Daoy (cell line): ENCODE results near the gene NNT. TPM values are rescaled to one million over a fixed set of nuclear protein-coding genes. Genes with fewer than 3 reads are reported as not detected.
"Not testable (repeated sequence)": the region's sequence is repeated elsewhere in the genome, so short reads cannot be mapped to it uniquely, and the experiment has no call there.

Experiments
- DNase-seq: peaks from one replicate; pipeline ENCODE4 v3.0.0-alpha.2; 2015; ENCODE audit warnings: low read depth
- total RNA-seq: library from RNA; depleted of rRNA; stranded (reverse); fragments of >200 nt; shearing (Covaris generic); gene quantifications from 2 replicates; pipeline ENCODE4 v1.2.3, GENCODE V29; 2014

Gene NNT
- total RNA-seq, 1 experiment from 2014 or later: 16.1 TPM

DNA sequence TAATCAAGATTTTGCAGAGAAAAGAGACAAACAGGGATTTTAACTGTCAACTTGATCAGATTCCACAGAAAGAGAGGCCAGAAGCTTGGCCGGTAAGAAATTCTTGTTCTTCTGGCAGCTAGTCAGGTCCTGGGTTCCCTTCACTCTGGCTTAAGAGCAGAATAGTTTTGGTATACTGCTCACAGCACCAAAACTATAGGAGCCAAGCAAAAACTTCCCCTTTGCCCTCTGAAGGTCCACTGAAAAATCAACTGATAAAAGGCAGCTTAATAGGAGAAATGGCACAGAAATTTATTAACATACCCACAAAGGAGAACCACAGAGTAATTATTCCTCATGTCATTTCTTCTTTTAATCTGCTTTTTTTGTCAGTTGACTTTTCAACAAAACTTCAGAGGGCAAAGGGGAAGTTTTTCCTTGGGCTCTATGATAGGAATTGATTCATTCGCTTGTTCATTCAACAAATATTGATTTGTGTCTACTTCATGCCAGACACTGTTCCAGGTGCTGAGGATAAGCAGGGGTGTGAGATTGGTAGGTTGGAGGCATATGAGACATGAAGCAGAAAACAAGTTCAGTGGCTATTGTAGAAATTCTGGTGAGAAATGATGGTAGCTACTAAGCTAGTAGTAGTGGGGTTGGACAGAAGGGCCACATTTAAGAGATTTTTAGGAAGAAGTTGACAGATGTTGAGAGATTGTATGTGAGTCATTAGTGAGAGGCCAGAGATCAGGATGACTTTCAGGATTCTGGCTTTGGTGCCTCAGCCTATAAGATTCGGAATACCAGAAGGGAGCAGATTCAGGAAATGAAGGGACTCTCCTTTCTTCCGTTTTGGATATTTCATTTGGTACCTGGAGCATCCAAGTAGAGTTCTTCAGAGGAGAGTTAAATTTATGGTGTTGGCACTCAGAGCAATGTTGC lies 20.6 kb upstream of the NNT start:
- DNase-seq: no peak

DNA sequence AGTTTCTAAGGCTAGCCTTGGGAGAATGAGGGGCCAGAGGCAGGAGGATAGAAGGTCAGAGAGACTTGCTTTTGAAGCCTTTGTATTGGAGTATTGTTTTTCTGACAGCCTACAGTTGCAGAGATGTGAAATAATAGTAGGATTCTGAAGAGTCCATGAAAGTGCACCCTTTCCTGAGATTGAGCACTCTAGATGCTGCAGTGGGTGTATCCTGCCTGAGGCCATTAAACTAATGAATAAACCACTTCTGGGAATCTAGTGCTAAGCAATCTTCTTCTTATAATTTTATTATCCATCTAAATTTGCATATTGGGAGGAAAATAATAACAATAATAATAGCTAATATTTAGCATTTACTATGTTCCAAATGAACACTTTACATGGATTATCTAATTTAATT lies 19.3 kb upstream of the NNT start:
- DNase-seq: no peak

DNA sequence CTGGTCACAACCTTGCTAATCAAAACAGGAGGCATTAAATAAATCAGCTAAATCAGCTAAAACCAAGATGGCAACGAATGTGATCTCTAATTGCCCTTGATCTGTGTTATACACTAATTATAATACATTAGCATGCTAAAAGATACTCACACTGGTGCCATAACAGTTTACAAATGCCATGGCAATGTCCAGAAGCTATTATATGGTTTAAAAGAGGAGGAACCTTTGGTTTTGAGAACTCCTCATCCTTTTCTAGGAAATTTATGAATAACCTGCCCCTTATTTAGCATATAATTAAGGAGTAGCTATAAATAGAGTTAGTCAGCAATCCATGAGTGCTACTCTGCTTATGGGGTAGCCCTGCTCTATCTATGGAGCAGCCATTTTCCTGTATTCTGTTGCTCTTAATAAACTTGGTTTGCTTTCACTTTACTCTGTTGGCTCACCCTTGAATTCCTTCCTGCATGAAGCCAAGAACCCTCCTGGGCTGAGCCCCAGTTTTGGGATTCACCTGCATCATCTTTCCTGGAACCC lies 18.7 kb upstream of the NNT start:
- no peak for DNase-seq

DNA sequence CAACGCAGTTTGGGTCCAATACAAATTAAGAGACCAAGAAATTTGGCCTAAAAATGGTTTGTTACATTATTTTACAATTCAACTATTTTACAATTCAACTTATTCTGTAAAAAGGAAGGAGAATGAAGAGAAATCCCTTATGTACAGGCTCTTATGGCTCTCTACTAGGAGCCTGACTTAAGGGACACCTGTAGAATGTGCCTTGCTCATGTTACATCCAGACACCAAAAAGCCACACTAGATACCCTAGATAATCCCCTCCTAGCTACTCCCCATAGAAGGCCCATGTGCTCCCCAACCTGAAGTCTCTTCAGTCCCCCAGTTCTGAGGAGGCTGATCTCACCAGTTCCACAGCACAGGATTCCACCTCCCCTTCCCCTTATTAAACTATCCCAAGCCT lies 14.1 kb upstream of the NNT start:
- no peak for DNase-seq

DNA sequence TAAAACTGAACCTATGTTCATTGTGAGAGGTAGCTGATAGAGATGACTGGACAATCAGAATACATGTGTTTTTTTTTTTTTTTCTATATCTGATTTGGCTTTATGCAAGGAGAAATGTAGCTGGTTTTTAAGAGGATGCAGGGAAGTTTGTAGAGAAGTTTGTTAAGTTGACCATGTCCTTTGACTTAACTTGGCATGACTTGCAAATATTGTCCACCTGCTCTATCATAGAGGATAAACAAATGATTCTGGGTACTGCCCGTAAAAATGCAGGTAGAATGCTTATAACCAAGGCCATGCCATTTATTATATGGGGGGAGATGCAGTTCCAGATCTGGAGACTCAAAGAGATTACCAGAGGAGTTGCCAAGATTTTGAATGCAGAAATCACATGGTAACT lies 13.7 kb upstream of the NNT start:
- no peak for DNase-seq

- DNase-seq: no peak
Observed at GRCh38 chr5:43590700-43591099, 12.3 kb upstream of the NNT start.

- DNase-seq: no peak
Observed at GRCh38 chr5:43592363-43592762, 10.6 kb upstream of the NNT start.

- not testable (repeated sequence) for DNase-seq
Observed at GRCh38 chr5:43598927-43599326, 4.1 kb upstream of the NNT start.

DNA sequence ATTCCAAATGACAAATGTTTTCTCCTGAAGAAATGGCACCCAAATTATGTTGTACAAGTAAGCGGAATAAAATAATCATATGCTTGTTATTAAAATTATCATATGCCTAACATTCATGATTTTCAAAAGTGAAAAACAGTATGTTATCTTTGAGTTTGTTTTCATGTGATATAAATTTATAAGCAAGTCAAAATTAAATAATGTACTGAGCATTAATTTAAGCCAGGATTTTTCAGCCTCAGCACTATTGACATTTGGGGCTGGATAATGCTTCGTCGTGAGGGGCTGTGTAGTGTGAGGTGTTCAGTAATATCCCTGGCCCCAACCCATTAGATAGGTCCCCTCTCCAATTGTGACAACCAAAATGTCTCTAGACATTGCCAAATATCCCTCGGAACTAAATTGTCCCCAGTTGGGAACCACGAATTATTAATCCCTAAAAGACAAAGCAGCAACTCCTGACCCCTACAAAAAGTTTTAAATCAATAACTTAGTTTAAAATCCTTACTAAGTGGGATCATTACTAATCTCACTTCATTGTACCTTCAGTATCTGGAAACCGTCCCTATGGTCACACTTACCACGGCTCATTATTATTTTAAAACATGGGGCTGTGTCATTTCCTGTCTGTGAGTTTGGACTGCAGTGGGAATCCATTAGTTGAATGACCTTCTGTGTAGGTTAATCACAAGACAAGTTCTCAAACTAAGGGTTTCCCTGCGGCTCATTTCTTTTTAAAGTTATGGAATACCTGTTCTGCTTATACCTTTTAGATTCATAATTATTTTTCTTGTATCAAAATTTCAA lies 1.3 kb upstream of the NNT start:
- peak; percentile 61 for DNase-seq

- peak; percentile 4 for DNase-seq
Observed at GRCh38 chr5:43603344-43604217, 601 bp downstream of the NNT start.

DNA sequence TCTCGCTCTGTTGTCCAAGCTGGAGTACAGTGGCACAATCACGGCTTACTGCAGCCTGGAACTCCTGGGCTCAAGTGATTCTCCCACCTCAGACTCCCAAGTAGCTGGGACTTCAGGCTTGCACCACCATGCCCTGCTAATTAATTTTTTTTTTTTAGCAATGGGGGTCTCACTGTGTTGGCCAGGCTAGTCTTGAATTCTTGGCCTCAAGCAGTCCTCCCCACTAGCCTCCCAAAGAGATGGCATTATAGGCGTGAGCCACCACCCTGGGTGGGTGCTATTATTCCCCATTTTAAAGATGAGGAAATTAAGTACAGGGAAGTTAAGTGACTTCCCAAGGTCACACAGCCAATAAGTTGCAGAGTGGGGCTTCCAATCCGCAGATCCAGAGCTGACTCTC lies 1.7 kb downstream of the NNT start:
- DNase-seq: no peak

DNA sequence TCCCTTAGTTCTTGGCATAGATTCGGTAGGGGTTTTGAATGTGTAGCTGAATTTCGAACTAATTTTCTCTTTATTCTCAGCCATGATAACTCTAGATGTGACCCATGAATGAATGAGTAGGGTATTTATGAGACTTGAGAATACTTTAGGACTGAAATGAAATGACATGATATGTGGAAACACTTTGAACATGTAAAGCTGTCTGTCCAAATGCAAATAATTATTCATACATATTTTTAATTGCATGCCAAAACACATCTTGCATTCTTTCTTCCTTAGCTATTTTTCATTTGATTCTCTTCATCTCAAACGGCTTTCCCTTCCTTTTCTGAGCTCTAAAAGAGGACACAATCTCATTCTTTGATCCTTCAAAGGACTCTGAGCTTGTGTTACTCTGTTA lies 3.4 kb downstream of the NNT start:
- DNase-seq: no peak

DNA sequence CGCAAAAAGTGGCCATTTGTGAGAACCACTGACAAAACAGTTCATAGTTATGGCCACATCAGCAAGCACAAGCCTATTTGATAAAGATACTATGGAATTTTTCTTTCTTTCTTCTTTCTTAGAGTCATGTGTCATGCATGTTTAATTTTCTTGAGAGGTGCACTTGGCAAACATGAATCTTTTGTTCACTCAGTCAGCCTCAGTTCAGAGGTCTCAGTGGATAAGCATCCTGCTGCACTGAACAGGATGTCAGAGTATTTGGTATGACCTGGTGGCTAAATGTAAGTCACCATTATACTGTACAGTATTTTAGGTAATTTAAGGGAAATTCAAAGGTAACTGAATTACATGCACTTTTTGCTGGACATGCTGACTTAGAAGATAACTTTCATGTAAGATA lies 5.4 kb downstream of the NNT start:
- DNase-seq: no peak

DNA sequence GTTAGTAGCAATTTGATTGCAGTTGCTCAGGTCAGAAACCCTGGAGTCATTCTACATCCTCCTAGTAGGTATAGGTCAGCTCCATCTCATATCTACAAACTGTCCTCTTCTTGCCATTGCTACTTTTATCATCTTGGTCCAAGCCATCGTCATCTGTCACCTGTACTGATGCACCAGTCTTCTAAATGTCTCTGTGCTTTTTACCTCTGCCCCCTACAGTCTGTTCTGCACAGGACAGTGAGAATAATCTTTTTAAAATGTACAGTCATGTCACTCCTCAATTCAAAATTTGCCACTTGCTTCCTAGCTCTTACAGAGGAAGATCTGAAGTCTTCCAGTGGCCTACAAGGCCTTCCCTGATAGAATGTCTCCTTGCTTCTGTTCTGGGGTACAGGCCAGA lies 6.8 kb downstream of the NNT start:
- no peak for DNase-seq

- no peak for DNase-seq
Observed at GRCh38 chr5:43613370-43613769, 10.4 kb downstream of the NNT start.

DNA sequence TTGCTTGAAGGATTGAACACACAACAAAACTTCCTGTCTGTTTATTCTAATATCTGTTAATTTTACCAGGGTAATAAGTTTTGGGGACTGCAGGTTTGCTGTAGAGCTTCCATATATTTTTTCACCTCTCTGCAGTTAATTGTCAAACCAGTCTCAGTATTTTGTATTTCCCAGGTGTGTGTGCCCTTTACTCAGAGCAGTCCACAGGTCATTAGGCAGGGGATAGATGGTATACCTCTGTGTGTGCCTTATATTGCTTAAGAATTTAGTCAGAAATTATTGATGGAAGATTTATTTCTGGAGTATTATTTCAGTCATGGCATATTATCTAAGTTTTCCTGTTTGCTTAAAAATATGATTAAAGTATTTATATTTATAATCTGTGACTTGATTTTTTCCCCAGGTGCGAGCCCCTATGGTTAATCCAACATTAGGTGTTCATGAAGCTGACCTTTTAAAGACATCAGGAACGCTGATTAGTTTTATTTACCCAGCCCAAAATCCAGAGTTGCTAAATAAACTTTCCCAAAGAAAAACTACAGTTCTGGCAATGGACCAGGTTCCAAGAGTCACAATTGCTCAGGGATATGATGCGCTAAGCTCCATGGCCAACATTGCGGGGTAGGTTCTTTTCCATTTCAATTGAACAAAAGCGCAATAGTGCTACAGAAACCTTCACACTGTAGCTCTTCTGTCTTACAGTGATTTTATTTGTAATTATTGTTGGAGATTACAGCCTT lies 12.6 kb downstream of the NNT start:
- DNase-seq: no peak

DNA sequence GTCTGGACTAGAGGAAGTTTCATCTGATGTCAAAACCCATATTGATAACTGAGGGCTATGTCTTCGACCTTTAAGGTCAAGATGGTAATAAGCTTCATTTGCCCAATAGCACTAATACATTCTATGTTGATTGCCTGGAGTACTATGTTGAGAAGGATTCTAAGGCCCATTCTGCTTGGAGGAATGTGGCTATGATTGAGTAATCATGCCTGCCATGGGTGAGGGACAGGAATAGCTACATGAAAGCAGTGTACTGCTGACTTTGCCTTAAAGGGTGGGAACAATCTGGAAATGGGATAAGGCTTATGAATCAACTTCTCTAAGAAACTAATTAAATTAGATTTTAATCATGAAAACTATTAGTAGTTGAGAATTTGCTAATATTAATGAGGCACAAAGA lies 13.6 kb downstream of the NNT start:
- DNase-seq: no peak

GRCh38 chr5:43619380-43619779 lies 16.4 kb downstream of the NNT start:
- DNase-seq: no peak

- DNase-seq: no peak
Observed at GRCh38 chr5:43619911-43620310, 16.9 kb downstream of the NNT start.

DNA sequence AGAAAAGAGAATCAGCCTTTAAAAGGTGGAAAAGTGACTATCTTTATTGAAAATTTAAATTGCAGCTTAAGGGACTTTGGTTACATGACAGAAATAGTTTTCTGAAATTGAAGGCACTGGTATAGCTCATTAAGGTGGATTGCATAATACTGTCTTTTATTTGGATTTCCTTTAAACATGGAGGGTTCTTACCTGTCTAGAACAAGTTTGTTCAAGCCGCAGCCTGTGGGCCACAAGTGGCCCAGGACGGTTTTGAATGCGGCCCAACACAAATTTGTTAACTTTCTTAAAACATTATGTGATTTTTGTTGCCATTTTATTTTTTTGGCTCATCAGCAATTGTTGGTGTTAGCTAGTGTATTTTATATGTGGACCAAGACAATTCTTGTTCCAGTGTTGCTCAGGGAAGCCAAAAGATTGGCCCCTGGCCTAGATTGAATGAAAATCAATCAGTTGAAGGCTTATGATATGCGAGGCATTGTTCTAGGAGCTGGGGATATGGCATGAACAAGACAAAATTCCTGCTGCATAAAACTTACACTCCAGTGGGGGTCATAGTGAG lies 18.0 kb downstream of the NNT start:
- no peak for DNase-seq

GRCh38 chr5:43622074-43622473 lies 19.1 kb downstream of the NNT start:
- no peak for DNase-seq
